Loucy (cell line): Measurements from ENCODE around the gene ADSL.
"Not testable (repeated sequence)": the region's sequence is repeated elsewhere in the genome, so short reads cannot be mapped to it uniquely, and the experiment has no call there.

Experiments used
- H2AFZ ChIP-seq: fragments of 200-600 bp; sonication (generic); 2 replicates; pipeline ENCODE4 v1.6.0; 2016; ENCODE audit warnings: antibody characterized with exemption, mild to moderate bottlenecking, low read length, moderate library complexity
- H3F3A ChIP-seq: fragments of 200-600 bp; 2 replicates; pipeline ENCODE4 v1.6.0; 2016; ENCODE audit warnings: antibody characterized with exemption, low read depth, mild to moderate bottlenecking
- H3K27me3 ChIP-seq: fragments of 200-600 bp; sonication (generic); 2 replicates; pipeline ENCODE4 v1.6.1; 2014; ENCODE audit warnings: low read length, mild to moderate bottlenecking; ENCODE audit not compliant: insufficient read depth, poor library complexity, severe bottlenecking
- H3K36me3 ChIP-seq: fragments of 200-600 bp; sonication (generic); 2 replicates; pipeline ENCODE4 v1.6.1; 2016; ENCODE audit warnings: low read length; ENCODE audit not compliant: insufficient read depth
- H3K4me1 ChIP-seq: fragments of 200-600 bp; sonication (generic); 2 replicates; pipeline ENCODE4 v1.5.1; 2014; ENCODE audit warnings: low read length, mild to moderate bottlenecking; ENCODE audit not compliant: insufficient read depth, poor library complexity, severe bottlenecking
- H3K4me2 ChIP-seq: fragments of 200-600 bp; sonication (generic); 2 replicates; pipeline ENCODE4 v1.6.0; 2014; ENCODE audit warnings: antibody characterized with exemption, low read length, low read depth, mild to moderate bottlenecking; ENCODE audit not compliant: poor library complexity, severe bottlenecking
- H3K4me3 ChIP-seq: fragments of 200-600 bp; sonication (generic); 2 replicates; pipeline ENCODE4 v1.5.1; 2014; ENCODE audit warnings: low read length, mild to moderate bottlenecking, mixed read lengths; ENCODE audit not compliant: poor library complexity, severe bottlenecking
- H3K79me2 ChIP-seq: fragments of 200-600 bp; sonication (generic); 2 replicates; pipeline ENCODE4 v1.6.1; 2014; ENCODE audit warnings: low read length; ENCODE audit not compliant: insufficient read depth
- H3K9ac ChIP-seq: fragments of 200-600 bp; sonication (generic); 2 replicates; pipeline ENCODE4 v1.6.0; 2014; ENCODE audit warnings: mild to moderate bottlenecking, low read depth, low read length, moderate library complexity; ENCODE audit not compliant: poor library complexity, severe bottlenecking
- H3K9me2 ChIP-seq: fragments of 200-600 bp; sonication (generic); replicated peaks from 2 replicates; pipeline ENCODE4 v1.6.1; 2016; ENCODE audit warnings: low read depth, low read length, mixed read lengths
- H3K9me3 ChIP-seq: fragments of 200-600 bp; sonication (generic); 2 replicates; pipeline ENCODE4 v1.6.1; 2014; ENCODE audit warnings: mild to moderate bottlenecking, antibody characterized with exemption, low read length, low read depth; ENCODE audit not compliant: insufficient read depth
- H4K20me1 ChIP-seq: fragments of 200-600 bp; sonication (generic); 2 replicates; pipeline ENCODE4 v1.6.0; 2014; ENCODE audit warnings: antibody characterized with exemption, low read length, mild to moderate bottlenecking; ENCODE audit not compliant: insufficient read depth, poor library complexity, severe bottlenecking
- CTCF ChIP-seq: fragments of 200-600 bp; sonication (generic); conservative IDR thresholded peaks from 2 replicates; pipeline ENCODE4 v1.5.1; 2014; ENCODE audit warnings: mild to moderate bottlenecking, antibody characterized with exemption, low read length
- EZH2phosphoT487 ChIP-seq: fragments of 200-600 bp; IDR thresholded peaks from 2 replicates; pipeline ENCODE4 v1.6.1; 2018; ENCODE audit warnings: antibody characterized with exemption, mild to moderate bottlenecking, moderate library complexity, borderline replicate concordance

Gene ADSL

GRCh38 chr22:40377931-40378330 is 31.6 kb downstream of the ADSL start:
- Histone ChIP-seq H3K79me2 (no peaks in the 10 kb centered on the region; the same call in 1 of the 2 replicates), H3K4me3 (no peak overlapping the region), H2AFZ (no peak overlapping the region), H3K36me3 (no peaks in the 10 kb centered on the region), H3K4me2 (no peak overlapping the region), H3F3A (no peaks in the 10 kb centered on the region), H3K9me3 (no peaks in the 10 kb centered on the region), H3K9me2 (no peaks in the 10 kb centered on the region), H3K27me3 (no peaks in the 10 kb centered on the region), H3K4me1 (no peaks in the 10 kb centered on the region), H3K9ac (no peak overlapping the region), H4K20me1 (no peaks in the 10 kb centered on the region)
- TF ChIP-seq CTCF (no peak), EZH2phosphoT487 (no peak)

GRCh38 chr22:40378448-40378847 is 32.1 kb downstream of the ADSL start:
- not testable (repeated sequence) for H3K79me2 ChIP-seq, H3K4me2 ChIP-seq

GRCh38 chr22:40381461-40381860 is 35.2 kb downstream of the ADSL start:
- Histone ChIP-seq H3K9me2 (no peaks in the 10 kb centered on the region), H3K4me3 (no peak overlapping the region), H3K9ac (no peak overlapping the region), H4K20me1 (no peaks in the 10 kb centered on the region), H3K79me2 (peaks cover 7% of the 10 kb centered on the region; the same call in 1 of the 2 replicates), H3K4me1 (peaks cover 18% of the 10 kb centered on the region), H3F3A (no peaks in the 10 kb centered on the region), H3K4me2 (no peak overlapping the region), H3K36me3 (no peaks in the 10 kb centered on the region), H3K9me3 (no peaks in the 10 kb centered on the region), H2AFZ (no peak overlapping the region), H3K27me3 (no peaks in the 10 kb centered on the region)
- TF ChIP-seq EZH2phosphoT487 (no peak), CTCF (no peak)

More at GRCh38 chr22:40378448-40378847, 32.1 kb downstream of the ADSL start:
- not testable (repeated sequence) for H3K27me3 ChIP-seq, H3F3A ChIP-seq, H3K9me3 ChIP-seq, H3K9ac ChIP-seq, H2AFZ ChIP-seq, H4K20me1 ChIP-seq, H3K4me3 ChIP-seq, H3K9me2 ChIP-seq, H3K36me3 ChIP-seq, H3K4me1 ChIP-seq

GRCh38 chr22:40383905-40384304 is 37.6 kb downstream of the ADSL start:
- no peak overlapping the region for H3K9ac ChIP-seq
- H2AFZ ChIP-seq = no peak overlapping the region
- no peak overlapping the region for H3K4me3 ChIP-seq
- H3K36me3 ChIP-seq = no peaks in the 10 kb centered on the region
- no peaks in the 10 kb centered on the region for H3F3A ChIP-seq
- no peaks in the 10 kb centered on the region for H3K9me3 ChIP-seq
- peaks cover 34% of the 10 kb centered on the region for H3K4me1 ChIP-seq
- peaks cover 13% of the 10 kb centered on the region; the same call in 1 of the 2 replicates for H3K79me2 ChIP-seq
- no peak overlapping the region for H3K4me2 ChIP-seq
- no peak for TF ChIP-seq EZH2phosphoT487
- no peak for TF ChIP-seq CTCF
- no peaks in the 10 kb centered on the region for H3K9me2 ChIP-seq
- H3K27me3 ChIP-seq = no peaks in the 10 kb centered on the region
- no peaks in the 10 kb centered on the region for H4K20me1 ChIP-seq
